Omental fat pad (tissue), 4 donors: Measurements from ENCODE around the gene AMPD3. TPM values are rescaled to one million over a fixed set of nuclear protein-coding genes. Genes with fewer than 3 reads are reported as not detected.

Source experiments
- ATAC-seq: fragments of 150-250 bp; one replicate; pipeline ENCODE4 v1.9.1; 2016; ENCODE audit warnings: mild to moderate bottlenecking, moderate library complexity; ENCODE audit not compliant: low FRiP score
- DNase-seq: peaks from one replicate; pipeline ENCODE4 v3.0.0-alpha.2; 2019; ENCODE audit warnings: low spot score
- total RNA-seq, 4 donors: library from RNA; depleted of rRNA; stranded (reverse); fragments of >200 nt; gene quantifications; one replicate each; pipeline ENCODE4 v1.1.0, GENCODE V29; 2016
- TF ChIP-seq, protein P1 (sequence below), 3 donors: fragments of 450-650 bp; IDR thresholded peaks; one replicate each; pipeline ENCODE4 v1.5.1; 2016 to 2017; ENCODE audit warnings: antibody characterized with exemption in 3 of 3, mild to moderate bottlenecking in 3 of 3, moderate library complexity in 2 of 3

Gene AMPD3
- total RNA-seq = 10 to 100 TPM in 2 of 4 donors, 1 to 10 TPM in 2; 4.4 to 43.3 (median 9.9) TPM

DNA sequence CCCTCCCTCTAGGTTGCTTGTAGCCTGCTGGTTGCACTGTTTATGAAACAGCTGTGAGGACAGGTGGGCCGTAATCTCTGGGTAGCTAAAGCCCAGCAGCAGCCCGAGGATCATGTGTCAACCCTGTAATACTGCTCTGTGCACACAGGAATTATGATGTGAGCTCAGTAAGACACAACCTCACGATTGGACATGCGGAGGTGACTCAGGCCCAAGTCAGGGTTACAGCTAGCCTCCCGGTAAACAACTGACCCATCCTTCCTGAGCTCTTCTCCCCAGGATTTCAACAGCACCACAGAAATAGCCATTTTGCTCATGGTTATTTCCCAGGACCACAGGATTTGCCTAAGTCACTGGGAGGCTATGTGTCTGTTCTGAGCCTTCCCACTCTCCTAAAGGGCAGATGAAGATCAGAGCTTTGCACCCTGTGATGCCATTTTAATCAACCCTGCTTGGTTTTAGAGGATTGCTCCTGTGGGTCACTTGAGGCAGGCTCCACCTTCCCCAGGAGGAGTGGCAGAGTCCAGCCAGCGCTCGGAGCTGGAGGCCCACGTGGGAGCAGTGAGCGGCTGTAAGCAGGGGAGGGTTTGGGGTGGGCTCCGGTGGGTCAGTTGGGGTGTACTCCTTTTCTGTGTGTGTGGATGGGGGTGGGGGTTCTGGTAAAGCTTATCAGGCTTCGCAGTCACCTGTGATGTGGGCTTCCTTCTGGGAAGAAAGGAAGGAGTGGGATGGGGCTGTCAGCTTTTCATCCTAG, at the start of gene AMPD3:
AMPD3 (plus strand) TSS at position 387 of the 754 bp plus-strand sequence. CDS start 6,256 bp downstream, outside the sequence.
- TF ChIP-seq, protein P1, sequence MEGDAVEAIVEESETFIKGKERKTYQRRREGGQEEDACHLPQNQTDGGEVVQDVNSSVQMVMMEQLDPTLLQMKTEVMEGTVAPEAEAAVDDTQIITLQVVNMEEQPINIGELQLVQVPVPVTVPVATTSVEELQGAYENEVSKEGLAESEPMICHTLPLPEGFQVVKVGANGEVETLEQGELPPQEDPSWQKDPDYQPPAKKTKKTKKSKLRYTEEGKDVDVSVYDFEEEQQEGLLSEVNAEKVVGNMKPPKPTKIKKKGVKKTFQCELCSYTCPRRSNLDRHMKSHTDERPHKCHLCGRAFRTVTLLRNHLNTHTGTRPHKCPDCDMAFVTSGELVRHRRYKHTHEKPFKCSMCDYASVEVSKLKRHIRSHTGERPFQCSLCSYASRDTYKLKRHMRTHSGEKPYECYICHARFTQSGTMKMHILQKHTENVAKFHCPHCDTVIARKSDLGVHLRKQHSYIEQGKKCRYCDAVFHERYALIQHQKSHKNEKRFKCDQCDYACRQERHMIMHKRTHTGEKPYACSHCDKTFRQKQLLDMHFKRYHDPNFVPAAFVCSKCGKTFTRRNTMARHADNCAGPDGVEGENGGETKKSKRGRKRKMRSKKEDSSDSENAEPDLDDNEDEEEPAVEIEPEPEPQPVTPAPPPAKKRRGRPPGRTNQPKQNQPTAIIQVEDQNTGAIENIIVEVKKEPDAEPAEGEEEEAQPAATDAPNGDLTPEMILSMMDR (IDR thresholded peaks at IDR 0.05) = no peak
- ATAC-seq = no peak
- no peak for DNase-seq

- peak; percentile 50 for DNase-seq
- TF ChIP-seq, protein P1 (IDR thresholded peaks at IDR 0.05) = peak in 1 of 3 donors; percentile 44
- peak; percentile 92 for ATAC-seq
Observed at GRCh38 chr11:10405865-10406592, 49.0 kb upstream of the AMPD3 start.

- TF ChIP-seq, protein P1 (IDR thresholded peaks at IDR 0.05) = no peak
- ATAC-seq = no peak
- DNase-seq = no peak
Observed at GRCh38 chr11:10407055-10407454, 48.0 kb upstream of the AMPD3 start.

DNA sequence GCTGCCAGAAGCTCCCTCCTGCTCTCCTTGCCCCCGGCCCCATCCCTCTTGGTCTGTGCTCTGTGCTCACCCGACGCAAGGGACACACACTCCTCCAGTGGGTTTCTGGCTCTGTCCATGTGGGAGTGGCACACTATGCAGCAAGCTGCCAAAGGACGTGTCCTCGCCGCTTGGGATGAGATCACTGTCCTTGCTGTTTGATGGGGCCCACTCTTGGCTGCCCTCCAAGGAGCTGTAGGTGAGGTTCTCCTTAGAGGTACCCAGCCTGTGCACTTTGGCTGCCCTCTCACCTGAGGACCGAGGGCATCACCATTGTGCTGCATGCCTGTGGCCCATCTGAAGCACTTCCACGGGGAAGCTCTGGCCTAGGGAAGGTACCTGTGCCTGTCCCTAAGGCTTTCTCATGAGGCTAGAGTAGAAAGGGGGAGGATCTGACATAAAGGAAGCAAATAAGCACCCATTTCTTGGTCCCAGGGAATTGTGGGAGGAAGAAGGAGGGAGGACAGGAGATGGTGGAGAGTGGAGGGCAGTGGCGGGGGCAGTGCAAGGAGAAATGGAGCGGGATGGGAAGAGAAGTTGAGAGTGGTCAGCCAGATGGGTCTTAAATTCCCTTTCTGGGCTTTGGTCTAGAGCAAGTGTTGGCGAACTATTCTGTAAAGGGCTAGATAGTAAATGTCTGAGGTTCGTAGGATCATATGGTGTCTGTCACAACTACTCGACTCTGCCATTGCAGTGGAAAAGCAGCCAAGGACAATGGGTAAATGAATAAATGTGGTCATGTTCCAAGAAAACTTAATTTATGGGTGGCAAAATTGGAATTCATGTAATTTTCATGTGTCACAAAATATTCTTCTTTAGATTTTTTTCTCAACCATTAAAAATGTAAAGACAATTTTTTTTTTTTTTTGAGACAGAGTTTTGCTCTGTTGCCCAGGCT, 47.0 kb upstream of the AMPD3 start:
- no peak for ATAC-seq

GRCh38 chr11:10409207-10409661, 45.8 kb upstream of the AMPD3 start:
- TF ChIP-seq, protein P1 (IDR thresholded peaks at IDR 0.05) = no peak
- no peak for ATAC-seq

More for the DNA sequence above, 47.0 kb upstream of the AMPD3 start:
- DNase-seq = no peak
- TF ChIP-seq, protein P1 (IDR thresholded peaks at IDR 0.05) = no peak

DNA sequence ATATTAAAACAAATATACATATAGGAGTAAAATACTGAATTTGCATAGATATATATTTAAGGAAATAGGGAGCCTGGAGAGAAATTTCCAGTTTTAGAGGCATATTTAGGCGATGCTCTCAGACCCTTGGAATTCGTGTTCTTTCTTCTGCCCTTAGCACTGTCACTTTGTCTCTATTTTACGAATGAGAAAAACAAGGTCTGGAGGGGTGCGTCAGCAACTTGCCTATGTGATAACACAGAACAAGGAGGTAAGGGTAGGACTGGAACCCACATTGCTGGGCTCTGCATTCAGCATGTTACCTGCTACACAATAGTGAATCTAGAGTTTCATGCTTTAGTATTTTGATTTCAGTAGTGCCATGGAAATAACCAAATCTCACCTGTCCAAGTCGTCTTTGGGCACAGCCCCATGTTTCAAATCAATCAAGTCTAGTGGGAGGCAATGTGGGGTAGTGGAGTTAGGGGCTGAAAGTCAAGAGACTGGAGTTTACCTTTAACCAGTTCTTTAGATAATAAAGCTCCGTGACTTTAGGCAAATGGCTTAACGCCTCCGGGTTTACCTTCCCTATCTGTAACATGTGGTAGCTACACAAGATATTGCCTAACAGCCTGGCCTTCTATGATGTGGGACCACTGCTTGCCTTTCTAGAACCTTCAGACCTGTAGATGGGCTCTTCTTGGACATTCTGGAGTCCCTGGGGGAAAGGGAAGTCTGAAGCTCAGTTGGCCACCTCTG, 44.8 kb upstream of the AMPD3 start:
- ATAC-seq = no peak
- TF ChIP-seq, protein P1 (IDR thresholded peaks at IDR 0.05) = no peak
- DNase-seq = no peak

More at GRCh38 chr11:10409207-10409661, 45.8 kb upstream of the AMPD3 start:
- no peak for DNase-seq
